Measurements from ENCODE around the gene PRPS1. TPM values are rescaled to one million over a fixed set of nuclear protein-coding genes. Genes with fewer than 3 reads are reported as not detected.

Gene PRPS1
- total RNA-seq, 1 donor from 2014 or later, result 25.6 TPM

- ATAC-seq (peak; percentile 93), DNase-seq (peak; percentile 81)
- H3K36me3 ChIP-seq, result peaks cover under 1% of the 10 kb centered on the region
- TF ChIP-seq, protein P1, sequence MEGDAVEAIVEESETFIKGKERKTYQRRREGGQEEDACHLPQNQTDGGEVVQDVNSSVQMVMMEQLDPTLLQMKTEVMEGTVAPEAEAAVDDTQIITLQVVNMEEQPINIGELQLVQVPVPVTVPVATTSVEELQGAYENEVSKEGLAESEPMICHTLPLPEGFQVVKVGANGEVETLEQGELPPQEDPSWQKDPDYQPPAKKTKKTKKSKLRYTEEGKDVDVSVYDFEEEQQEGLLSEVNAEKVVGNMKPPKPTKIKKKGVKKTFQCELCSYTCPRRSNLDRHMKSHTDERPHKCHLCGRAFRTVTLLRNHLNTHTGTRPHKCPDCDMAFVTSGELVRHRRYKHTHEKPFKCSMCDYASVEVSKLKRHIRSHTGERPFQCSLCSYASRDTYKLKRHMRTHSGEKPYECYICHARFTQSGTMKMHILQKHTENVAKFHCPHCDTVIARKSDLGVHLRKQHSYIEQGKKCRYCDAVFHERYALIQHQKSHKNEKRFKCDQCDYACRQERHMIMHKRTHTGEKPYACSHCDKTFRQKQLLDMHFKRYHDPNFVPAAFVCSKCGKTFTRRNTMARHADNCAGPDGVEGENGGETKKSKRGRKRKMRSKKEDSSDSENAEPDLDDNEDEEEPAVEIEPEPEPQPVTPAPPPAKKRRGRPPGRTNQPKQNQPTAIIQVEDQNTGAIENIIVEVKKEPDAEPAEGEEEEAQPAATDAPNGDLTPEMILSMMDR (IDR thresholded peaks at IDR 0.05), result peak; percentile 66
- intact Hi-C loops (cut with DNase I), result loop anchor here (10.0 kb wide), 1 partner anchor 110 kb away; no protein-coding TSS in a partner anchor
- no peak overlapping the region for H3K27ac ChIP-seq
- no peaks in the 10 kb centered on the region for H3K27me3 ChIP-seq
- H3K9me3 ChIP-seq, result no peaks in the 10 kb centered on the region
- H3K4me1 ChIP-seq, result no peaks in the 10 kb centered on the region
- H3K4me3 ChIP-seq, result no peak overlapping the region
These were observed 26.8 kb downstream of the PRPS1 start for GRCh38 chrX:107654872-107655761.

DNA sequence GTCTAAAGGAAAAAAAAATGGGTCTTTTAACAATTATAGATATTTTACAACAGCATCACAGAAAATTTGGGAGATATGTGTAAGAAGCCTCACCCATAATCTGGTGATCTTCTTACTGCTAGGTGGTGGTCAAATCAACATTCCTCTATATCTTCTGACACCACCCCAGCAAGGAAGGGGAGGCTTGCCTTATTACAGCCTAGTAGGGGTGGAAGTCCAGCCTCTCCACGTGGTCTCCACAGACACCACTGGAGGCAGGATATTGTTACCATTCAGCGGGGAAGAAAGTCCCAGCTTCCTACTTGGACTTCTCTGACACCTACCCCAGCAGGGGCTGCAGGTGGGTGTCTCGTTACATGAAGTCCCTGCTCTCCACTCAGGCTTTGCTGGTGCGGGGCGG, 28.7 kb downstream of the PRPS1 start:
- Histone ChIP-seq H3K27ac (no peak overlapping the region), H3K27me3 (no peaks in the 10 kb centered on the region), H3K9me3 (no peaks in the 10 kb centered on the region), H3K36me3 (no peaks in the 10 kb centered on the region), H3K4me1 (no peaks in the 10 kb centered on the region), H3K4me3 (no peak overlapping the region)
- TF ChIP-seq, protein P1 (IDR thresholded peaks at IDR 0.05), result no peak
- ATAC-seq (no peak), DNase-seq (no peak)
- intact Hi-C loops (cut with DNase I), result loop anchor here (10.0 kb wide), 1 partner anchor 108 kb away; no protein-coding TSS in a partner anchor

GRCh38 chrX:107658660-107659059, 30.4 kb downstream of the PRPS1 start:
- Histone ChIP-seq H3K36me3 (no peaks in the 10 kb centered on the region), H3K27me3 (no peaks in the 10 kb centered on the region), H3K4me3 (no peak overlapping the region), H3K9me3 (no peaks in the 10 kb centered on the region), H3K27ac (no peak overlapping the region), H3K4me1 (no peaks in the 10 kb centered on the region)
- ATAC-seq (no peak), DNase-seq (no peak)
- intact Hi-C loops (cut with DNase I), result loop anchor here (10.0 kb wide), 1 partner anchor 106 kb away; no protein-coding TSS in a partner anchor
- TF ChIP-seq, protein P1 (IDR thresholded peaks at IDR 0.05), result no peak

- H3K36me3 ChIP-seq, result no peaks in the 10 kb centered on the region
- H3K9me3 ChIP-seq, result no peaks in the 10 kb centered on the region
- H3K4me1 ChIP-seq, result no peaks in the 10 kb centered on the region
- no peak for DNase-seq
- H3K27ac ChIP-seq, result no peak overlapping the region
- TF ChIP-seq, protein P1 (IDR thresholded peaks at IDR 0.05), result no peak
- intact Hi-C loops (cut with DNase I), result loop anchor here (10.0 kb wide), 1 partner anchor 106 kb away; no protein-coding TSS in a partner anchor
- H3K4me3 ChIP-seq, result no peak overlapping the region
- no peak for ATAC-seq
- no peaks in the 10 kb centered on the region for H3K27me3 ChIP-seq
These were observed 31.0 kb downstream of the PRPS1 start for GRCh38 chrX:107659286-107659685.

- no peak overlapping the region for H3K4me3 ChIP-seq
- no peak for DNase-seq
- no peaks in the 10 kb centered on the region for H3K36me3 ChIP-seq
- H3K4me1 ChIP-seq, result no peaks in the 10 kb centered on the region
- no peaks in the 10 kb centered on the region for H3K9me3 ChIP-seq
- TF ChIP-seq, protein P1 (IDR thresholded peaks at IDR 0.05), result peak; percentile 61
- intact Hi-C loops (cut with DNase I), result loop anchor here (10.0 kb wide), 1 partner anchor 105 kb away; no protein-coding TSS in a partner anchor
- H3K27me3 ChIP-seq, result no peaks in the 10 kb centered on the region
- peak; percentile 45 for ATAC-seq
- H3K27ac ChIP-seq, result no peak overlapping the region
These were observed 31.5 kb downstream of the PRPS1 start for GRCh38 chrX:107659768-107660167.
